ENCODE measurements around the gene LRFN4. TPM values are rescaled to one million over a fixed set of nuclear protein-coding genes. Genes with fewer than 3 reads are reported as not detected.

The LRFN4 gene
- total and polyA plus RNA-seq, 2 of the 8 experiments (the other 6 are each of a cell fraction or from before 2014, with no cell fraction given), result 49.8 to 64.3 TPM

DNA sequence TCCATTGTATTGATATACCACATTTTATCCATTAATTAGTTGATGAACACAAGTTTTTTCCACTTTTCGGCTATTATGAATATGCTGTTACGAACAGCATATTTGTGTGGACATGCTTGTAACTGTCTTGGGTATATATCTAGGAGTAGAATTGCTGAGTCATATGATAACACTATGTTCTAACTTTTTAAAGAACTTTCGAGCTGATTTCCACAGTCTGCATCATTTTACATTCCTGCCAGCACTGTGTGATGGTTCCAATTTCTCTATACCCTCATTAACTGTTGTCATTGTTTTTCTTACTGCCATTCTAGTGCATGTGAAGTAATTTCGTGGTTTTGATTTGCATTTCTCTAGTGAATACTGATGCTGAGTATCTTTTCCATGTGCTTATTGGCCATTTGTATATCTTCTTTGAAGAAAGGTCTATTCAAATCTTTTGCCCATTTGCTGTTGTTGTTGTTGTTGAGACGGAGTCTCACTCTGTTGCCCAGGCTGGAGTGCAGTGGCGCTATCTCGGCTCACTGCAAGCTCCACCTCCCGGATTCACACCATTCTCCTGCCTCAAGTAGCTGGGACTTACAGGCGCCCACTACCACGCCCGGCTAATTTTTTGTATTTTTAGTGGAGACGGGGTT, 21.0 kb upstream of the LRFN4 start:
- H3K4ac ChIP-seq (replicated peaks; ENCODE audit: insufficient read length, low read depth, low read length), result no peak overlapping the region
- no peaks in the 10 kb centered on the region for H3K27me3 ChIP-seq (replicated peaks in 1 of 4; ENCODE audit: control insufficient read depth in 3 of 4, extremely low read depth in 1 of 4, insufficient read depth in 3 of 4, low read length in 3 of 4)
- no peaks in the 10 kb centered on the region for H3K23me2 ChIP-seq (ENCODE audit: low read depth, low read length)
- no peaks in the 10 kb centered on the region for H3K79me2 ChIP-seq (ENCODE audit: control insufficient read depth in 1 of 2, insufficient read depth in 2 of 2, low read length in 2 of 2)
- ChIA-PET CTCF (ENCODE audit: partially characterized antibody) (interaction anchor here (0.6 to 1.3 kb wide), 3 partner anchors 125 to 158 kb away, joined by 3 read pairs; partner anchors contain the start of gene RBM4B), POLR2A (ENCODE audit: partially characterized antibody) (no interaction called here)
- H2AK5ac ChIP-seq (ENCODE audit: low read depth, low read length), result no peak overlapping the region
- no peak overlapping the region for H4K8ac ChIP-seq (ENCODE audit: extremely low read depth, insufficient read depth, low read length)
- H2BK120ac ChIP-seq (replicated peaks; ENCODE audit: low read depth, low read length), result no peak overlapping the region
- H3K36me3 ChIP-seq (ENCODE audit: control insufficient read depth in 2 of 4, insufficient read depth in 4 of 4, low read length in 3 of 4), result peaks cover 3 to 15% (median 5%) of the 10 kb centered on the region in 4 experiments; a peak in 5 of 8 replicates
- H3K27ac ChIP-seq (ENCODE audit: low read depth, low read length), result no peak overlapping the region
- no peak overlapping the region for H3K23ac ChIP-seq (ENCODE audit: insufficient read length)
- no peak for DNase-seq (ENCODE audit: low read depth in 1 of 2, low spot score in 2 of 2)
- no peak overlapping the region for H4K91ac ChIP-seq (replicated peaks; ENCODE audit: insufficient read length, low read length)
- no peak overlapping the region for H2BK15ac ChIP-seq (ENCODE audit: low read length)
- H3K18ac ChIP-seq (ENCODE audit: extremely low read depth, low read length), result no peak overlapping the region
- H3K4me2 ChIP-seq (ENCODE audit: insufficient read depth in 1 of 2, low read depth in 2 of 2, low read length in 2 of 2), result no peak overlapping the region
- FAIRE-seq, result no peak
- no peak overlapping the region for H2BK20ac ChIP-seq (ENCODE audit: low read length)
- H2BK12ac ChIP-seq (ENCODE audit: low read depth, low read length), result no peak overlapping the region
- H3K79me1 ChIP-seq (ENCODE audit: low read depth, low read length), result no peaks in the 10 kb centered on the region; the same call in 1 of the 2 replicates
- H4K5ac ChIP-seq (ENCODE audit: insufficient read length, low read depth, low read length), result no peak overlapping the region
- no peak overlapping the region for H2AFZ ChIP-seq (ENCODE audit: low read length)
- no peak overlapping the region for H3K56ac ChIP-seq (replicated peaks; ENCODE audit: insufficient read length, low read depth, low read length)
- H3K4me3 ChIP-seq (ENCODE audit: extremely low read depth in 1 of 4, insufficient read depth in 2 of 4, low read depth in 3 of 4, low read length in 4 of 4), result no peak overlapping the region
- no peak overlapping the region for H3K9ac ChIP-seq (replicated peaks in 1 of 4; ENCODE audit: extremely low read depth in 1 of 4, low read depth in 3 of 4, low read length in 3 of 4)
- WGBS, 2 experiments (ENCODE audit: extremely low coverage in 1 of 2, insufficient coverage in 1 of 2, insufficient read length in 1 of 2, insufficient replicate concordance in 2 of 2, low coverage in 1 of 2, low lambda C conversion rate in 2 of 2, missing lambda C conversion rate in 1 of 2), result 91% methylated on average over 12 of the region's 12 CpGs; no CpG with 5 or more reads in 1 of the 2 experiments
- peaks cover 0 to 1% of the 10 kb centered on the region in 2 experiments for H4K20me1 ChIP-seq (replicated peaks in 1 of 2; ENCODE audit: control insufficient read depth in 1 of 2, insufficient read depth in 2 of 2, low read length in 2 of 2)
- no peaks in the 10 kb centered on the region for H3K4me1 ChIP-seq (replicated peaks in 1 of 4; ENCODE audit: control insufficient read depth in 3 of 4, insufficient read depth in 4 of 4, low read length in 3 of 4)
- no peak overlapping the region for H3K14ac ChIP-seq (ENCODE audit: insufficient read length)
- no peak overlapping the region for H2BK5ac ChIP-seq (ENCODE audit: low read depth, low read length)
- H3K9me3 ChIP-seq (ENCODE audit: insufficient read depth in 2 of 2, low read depth in 1 of 2, low read length in 1 of 2), result no peaks in the 10 kb centered on the region
- TF ChIP-seq RNF2 (IDR thresholded peaks at IDR 0.05; ENCODE audit: borderline replicate concordance, low read depth, low read length, missing control alignments, poor library complexity, severe bottlenecking) (no peak), FOSL1 (IDR thresholded peaks at IDR 0.05; ENCODE audit: insufficient read depth, low read depth, low read length) (no peak), SIX5 (IDR thresholded peaks at IDR 0.05; ENCODE audit: low read depth, low read length) (no peak)

Data from H1 (cell line).